Measurements from ENCODE around the gene SERPINE1. TPM values are rescaled to one million over a fixed set of nuclear protein-coding genes. Genes with fewer than 3 reads are reported as not detected.

Gene SERPINE1
- total and polyA plus RNA-seq, 2 of the 4 experiments (the other 2 are of a cell fraction) = 1,441 to 2,783 TPM

- peaks cover 12% of the 10 kb centered on the region; the same call in 1 of the 2 replicates for H3K9me1 ChIP-seq (ENCODE audit: insufficient read depth, low read length)
- 0 out of 2 replicates have a peak overlapping the region, but pooled peaks have one; percentile 76 for H2BK20ac ChIP-seq (ENCODE audit: low read depth, low read length)
- DNase-seq (no peak), ATAC-seq (ENCODE audit: low read depth) (no peak)
- TF ChIP-seq MXI1 (IDR thresholded peaks at IDR 0.05; ENCODE audit: borderline replicate concordance, low read depth, low read length) (no peak), FOS (IDR thresholded peaks at IDR 0.05; ENCODE audit: low read depth, low read length) (no peak), USF2 (IDR thresholded peaks at IDR 0.05; ENCODE audit: low read depth, low read length) (no peak), POLR2A (IDR thresholded peaks at IDR 0.05; ENCODE audit: low read depth, low read length) (no peak), NFE2L2 (IDR thresholded peaks at IDR 0.05; ENCODE audit: low read depth, low read length) (no peak), CTCF (conservative IDR thresholded peaks at IDR 0.05; ENCODE audit: low read depth, low read length) (no peak), MAZ (IDR thresholded peaks at IDR 0.05; ENCODE audit: borderline replicate concordance, low read depth, low read length) (no peak), RCOR1 (IDR thresholded peaks at IDR 0.05; ENCODE audit: insufficient replicate concordance, low read length) (no peak), CEBPB (IDR thresholded peaks at IDR 0.05; ENCODE audit: low read depth, low read length) (no peak)
- H3K27me3 ChIP-seq (ENCODE audit: control insufficient read depth, insufficient read depth, low read length) = no peaks in the 10 kb centered on the region
- no peak overlapping the region for H3K27ac ChIP-seq (ENCODE audit: insufficient read depth, low read length)
- H4K91ac ChIP-seq (ENCODE audit: insufficient read depth, low read depth, low read length) = peak overlapping the region; percentile 75; the same call in 1 of the 2 replicates
- H3K56ac ChIP-seq (ENCODE audit: extremely low read depth, insufficient read depth, low read length) = no peak overlapping the region
- no peaks in the 10 kb centered on the region for H3K36me3 ChIP-seq (ENCODE audit: control insufficient read depth, insufficient read depth, low read length)
- H3K79me1 ChIP-seq (ENCODE audit: low read depth in 1 of 2, low read length in 2 of 2) = peaks cover 3 to 11% of the 10 kb centered on the region in 2 experiments; a peak in 1 of 4 replicates
- no peaks in the 10 kb centered on the region for H4K20me1 ChIP-seq (ENCODE audit: insufficient read depth, low read length)
- H2AFZ ChIP-seq (replicated peaks; ENCODE audit: low read length, poor library complexity) = no peak overlapping the region
- H3K18ac ChIP-seq (ENCODE audit: low read depth, low read length) = no peak overlapping the region
- H2AK5ac ChIP-seq (ENCODE audit: low read depth, low read length) = peak overlapping the region; percentile 72
- no peak overlapping the region for H3K9ac ChIP-seq (ENCODE audit: low read depth, low read length)
- H3K9me3 ChIP-seq (ENCODE audit: control insufficient read depth, insufficient read depth, low read length) = no peaks in the 10 kb centered on the region
- no TSS peak for BruUV-seq (replicated peaks)
- no peak overlapping the region for H3K4me2 ChIP-seq (ENCODE audit: low read depth, low read length)
- in situ Hi-C loops (cut with MboI; ENCODE audit: low sequenced_read_pairs) = loop anchor here (25.0 kb wide), 1 partner anchor 671 kb away; the partner anchor contains the start of genes MEPCE, PPP1R35 and ZCWPW1
- H3K4ac ChIP-seq (ENCODE audit: low read depth, low read length) = no peak overlapping the region; the same call in 1 of the 2 replicates
- H2BK120ac ChIP-seq (ENCODE audit: low read depth, low read length) = peak overlapping the region; percentile 26; the same call in 1 of the 2 replicates
- no peak overlapping the region for H3K23ac ChIP-seq (ENCODE audit: low read depth, low read length)
- H2BK15ac ChIP-seq (ENCODE audit: low read depth, low read length) = peak overlapping the region; percentile 54; the same call in 1 of the 3 replicates
- intact Hi-C loops (cut with micrococcal nuclease) = no loop called here
- H2BK5ac ChIP-seq (ENCODE audit: low read depth, low read length, poor library complexity, severe bottlenecking) = no peak overlapping the region
- H3K4me1 ChIP-seq (ENCODE audit: control insufficient read depth, insufficient read depth, low read length) = peaks cover 5% of the 10 kb centered on the region
- peak overlapping the region; percentile 65; the same call in 1 of the 2 replicates for H3K14ac ChIP-seq (replicated peaks; ENCODE audit: low read depth, low read length)
- no CpG with 5 or more reads among the region's 16 CpGs for WGBS, 2 experiments (ENCODE audit: extremely low coverage in 2 of 2, insufficient read length in 1 of 2)
- H4K5ac ChIP-seq (ENCODE audit: low read depth, low read length) = no peak overlapping the region
- ChIA-PET CTCF (no interaction called here), POLR2A (ENCODE audit: unreplicated experiment) (no interaction called here)
- H3K4me3 ChIP-seq (ENCODE audit: insufficient read depth, low read depth, low read length) = no peak overlapping the region
- peak overlapping the region in 1 of 2 experiments; percentile 29; a peak in 1 of 4 replicates for H4K8ac ChIP-seq (ENCODE audit: low read depth in 2 of 2, low read length in 2 of 2)
- dilution Hi-C loops (cut with HindIII; ENCODE audit: low sequenced_read_pairs, unreplicated experiment) = no loop called here
- H2AK9ac ChIP-seq (replicated peaks; ENCODE audit: low read depth, low read length, poor library complexity) = peak overlapping the region; percentile 90
Observed at GRCh38 chr7:101108330-101108857, 18.5 kb upstream of the SERPINE1 start.

Data from IMR-90 (cell line).